B cell (primary cell): ENCODE data around the gene LCN10. TPM values are rescaled to one million over a fixed set of nuclear protein-coding genes. Genes with fewer than 3 reads are reported as not detected.

Experiments used
- ATAC-seq: fragments of 200-7000 bp; cut with Tn5 transposase; one replicate; pipeline ENCODE4 v1.10.0; 2021; ENCODE audit warnings: low read depth, mild to moderate bottlenecking, moderate number of reproducible peaks, moderate library complexity
- CTCF ChIA-PET: fragments of 350-600 bp; sonication (Branson Sonifier 250); formaldehyde crosslinking; loops from one replicate; lab custom pipeline; 2021; ENCODE audit warnings: antibody characterized with exemption, inconsistent platforms; lab: Charles Lee
- POLR2A ChIA-PET: fragments of 350-600 bp; sonication (Branson Sonifier 250); formaldehyde crosslinking; loops from one replicate; lab custom pipeline; 2021; ENCODE audit warnings: antibody characterized with exemption; lab: Charles Lee
- DNase-seq: peaks from one replicate; pipeline ENCODE4 v3.0.0; 2013
- H2AFZ ChIP-seq: 2 replicates; pipeline ENCODE4 v1.6.1; 2012; ENCODE audit warnings: mild to moderate bottlenecking, low read depth, low read length; ENCODE audit not compliant: insufficient read depth, poor library complexity, severe bottlenecking
- H3K27ac ChIP-seq, 2 donors: 1 replicate in 1 of 2; 2 replicates in 1 of 2; pipeline ENCODE4 v1.5.1; 2012 to 2013; ENCODE audit warnings: low read length in 2 of 2, mild to moderate bottlenecking in 2 of 2, moderate library complexity in 1 of 2
- H3K27me3 ChIP-seq, 4 experiments: fragments of 200-600 bp in 1 of 4; sonication (generic) in 1 of 4; replicated peaks in 1 of 4; 1 replicate in 2 of 4; 2 replicates in 2 of 4; pipeline versions ENCODE4 v1.6.1 to v1.7.0; 2013 to 2016; ENCODE audit warnings: low read length in 3 of 4, mild to moderate bottlenecking in 2 of 4, mixed read lengths in 1 of 4, moderate library complexity in 1 of 4; ENCODE audit not compliant: insufficient read depth in 4 of 4, control insufficient read depth in 3 of 4; ENCODE audit errors: control extremely low read depth in 1 of 4
- H3K36me3 ChIP-seq, 2 experiments: replicated peaks in 1 of 2; 1 replicate in 1 of 2; 2 replicates in 1 of 2; pipeline versions ENCODE4 v1.6.1 to v1.7.1; 2013; ENCODE audit warnings: low read length in 1 of 2; ENCODE audit not compliant: insufficient read depth in 2 of 2, control insufficient read depth in 1 of 2; ENCODE audit errors: control extremely low read depth in 1 of 2, extremely low read depth in 1 of 2
- H3K4me1 ChIP-seq, 2 donors: fragments of 200-600 bp in 1 of 2; sonication (generic) in 1 of 2; 1 replicate in 1 of 2; 2 replicates in 1 of 2; pipeline versions ENCODE4 v1.5.1 to v1.6.1; 2013 to 2017; ENCODE audit warnings: low read length in 2 of 2; ENCODE audit not compliant: control insufficient read depth in 2 of 2, insufficient read depth in 2 of 2
- H3K4me2 ChIP-seq: replicated peaks from 2 replicates; pipeline ENCODE3; 2012; ENCODE audit warnings: mild to moderate bottlenecking, low read depth, low read length; ENCODE audit not compliant: poor library complexity, severe bottlenecking
- H3K4me3 ChIP-seq, 5 experiments: fragments of 200-600 bp in 1 of 5; sonication (generic) in 1 of 5; 1 replicate in 3 of 5; 2 replicates in 2 of 5; pipeline versions ENCODE4 v1.5.1 to v1.7.0; 2011 to 2016; ENCODE audit warnings: low read length in 4 of 5, mild to moderate bottlenecking in 4 of 5, low read depth in 2 of 5, control low read depth in 1 of 5, moderate library complexity in 1 of 5; ENCODE audit not compliant: insufficient read depth in 1 of 5; ENCODE audit errors: control extremely low read depth in 1 of 5, extremely low read depth in 1 of 5
- H3K79me2 ChIP-seq: fragments of 200-600 bp; sonication (generic); one replicate; pipeline ENCODE4 v1.6.0; 2016; ENCODE audit warnings: low read length; ENCODE audit not compliant: control insufficient read depth, insufficient read depth
- H3K9ac ChIP-seq: fragments of 200-600 bp; sonication (generic); 2 replicates; pipeline ENCODE4 v1.6.1; 2017; ENCODE audit warnings: mild to moderate bottlenecking, low read length, moderate library complexity
- H3K9me3 ChIP-seq, 3 donors: one replicate each; pipeline versions ENCODE4 v1.6.1 to v1.7.1; 2013; ENCODE audit warnings: low read length in 2 of 3; ENCODE audit not compliant: control insufficient read depth in 2 of 3, insufficient read depth in 1 of 3; ENCODE audit errors: control extremely low read depth in 1 of 3
- H4K20me1 ChIP-seq: 2 replicates; pipeline ENCODE4 v1.6.0; 2012; ENCODE audit warnings: mild to moderate bottlenecking, low read length; ENCODE audit not compliant: insufficient read depth, control insufficient read depth, poor library complexity, severe bottlenecking
- H3K27ac Mint-ChIP-seq: one replicate; pipeline ENCODE4 v1.8.0; 2021; ENCODE audit warnings: mixed read lengths
- H3K27me3 Mint-ChIP-seq: one replicate; pipeline ENCODE4 v1.8.0; 2021; ENCODE audit warnings: mixed read lengths
- H3K4me1 Mint-ChIP-seq: one replicate; pipeline ENCODE4 v1.8.0; 2021; ENCODE audit warnings: mixed read lengths
- H3K4me3 Mint-ChIP-seq: one replicate; pipeline ENCODE4 v1.8.0; 2021; ENCODE audit warnings: mixed read lengths
- H3K9me3 Mint-ChIP-seq: one replicate; pipeline ENCODE4 v1.8.0; 2022; ENCODE audit warnings: mixed read lengths; ENCODE audit not compliant: insufficient read depth
- EZH2 ChIP-seq: IDR thresholded peaks from 2 replicates; pipeline ENCODE4 v1.6.1; 2012; ENCODE audit warnings: borderline replicate concordance, low read depth, mild to moderate bottlenecking, moderate library complexity, low read length; ENCODE audit not compliant: insufficient read depth, poor library complexity, severe bottlenecking
- WGBS: methylation state at CpG from one replicate; pipeline ENCODE4 v1.1.5; 2013; ENCODE audit warnings: missing lambda C conversion rate; ENCODE audit not compliant: insufficient coverage; 5-methylcytosine and 5-hydroxymethylcytosine counted together
- intact Hi-C: fragments of 100-400 bp; cut with micrococcal nuclease; formaldehyde crosslinking; loops from one replicate; pipeline ENCODE4 v1.10.0; 2022
- polyA plus RNA-seq: library from polyadenylated mRNA; depleted of rRNA; stranded (reverse); fragments of >200 nt; gene quantifications from 2 replicates; pipeline ENCODE4 v1.2.3, GENCODE V29; 2012
- total RNA-seq, 2 donors: library from RNA; stranded (reverse); fragments of 120-200 nt in 1 of 2; gene quantifications; 1 replicate in 1 of 2; 2 replicates in 1 of 2; pipeline versions ENCODE4 v1.2.3 to v1.2.4, GENCODE V29; 2013 to 2022
- TF ChIP-seq, protein P1 (sequence below): fragments of 200-600 bp; IDR thresholded peaks from one replicate; pipeline ENCODE4 v1.8.0; 2022; ENCODE audit warnings: antibody characterized with exemption, mild to moderate bottlenecking

The LCN10 gene
- total and polyA plus RNA-seq, 2 donors (not counting 1 experiment from before 2014, with no cell fraction given): 76.3 to 93.0 TPM

DNA sequence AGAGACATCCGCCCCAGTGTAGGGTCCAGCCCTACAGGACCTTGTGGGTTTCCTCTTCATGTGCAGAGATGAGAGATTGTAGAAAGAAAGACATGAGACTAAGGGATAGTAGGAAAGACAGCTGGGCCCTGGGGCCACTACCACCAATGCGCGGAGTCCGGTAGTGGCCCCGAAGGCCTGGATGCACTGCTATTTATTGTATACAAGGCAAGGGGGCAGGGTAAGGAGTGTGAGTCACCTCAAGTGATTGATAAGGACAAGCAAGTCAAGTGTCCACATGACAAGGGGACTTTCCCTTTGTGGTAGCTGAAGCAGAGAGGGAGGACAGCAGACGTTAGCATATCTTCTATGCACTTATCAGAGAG is 42.2 kb upstream of the LCN10 start:
- no peak overlapping the region for H3K27ac ChIP-seq
- ChIA-PET POLR2A (no interaction called here), CTCF (interaction anchor here (1.2 to 10.5 kb wide), 6 partner anchors 10 to 262 kb away, joined by 4 to 106 read pairs (median 6); partner anchors contain the start of gene AJM1)
- H3K79me2 ChIP-seq: no peaks in the 10 kb centered on the region
- no peaks in the 10 kb centered on the region for H4K20me1 ChIP-seq
- no peaks in the 10 kb centered on the region for H3K27me3 ChIP-seq
- Mint-ChIP-seq H3K27me3 (no peaks in the 10 kb centered on the region), H3K9me3 (no peaks in the 10 kb centered on the region), H3K4me3 (no peak overlapping the region), H3K27ac (no peak overlapping the region), H3K4me1 (peaks cover 8% of the 10 kb centered on the region)
- H2AFZ ChIP-seq: no peak overlapping the region
- intact Hi-C loops: no loop called here
- WGBS: 93% methylated on average over 3 of the region's 6 CpGs
- peaks cover 3 to 6% of the 10 kb centered on the region in 2 donors for H3K4me1 ChIP-seq
- no peak overlapping the region for H3K4me3 ChIP-seq
- TF ChIP-seq, protein P1, sequence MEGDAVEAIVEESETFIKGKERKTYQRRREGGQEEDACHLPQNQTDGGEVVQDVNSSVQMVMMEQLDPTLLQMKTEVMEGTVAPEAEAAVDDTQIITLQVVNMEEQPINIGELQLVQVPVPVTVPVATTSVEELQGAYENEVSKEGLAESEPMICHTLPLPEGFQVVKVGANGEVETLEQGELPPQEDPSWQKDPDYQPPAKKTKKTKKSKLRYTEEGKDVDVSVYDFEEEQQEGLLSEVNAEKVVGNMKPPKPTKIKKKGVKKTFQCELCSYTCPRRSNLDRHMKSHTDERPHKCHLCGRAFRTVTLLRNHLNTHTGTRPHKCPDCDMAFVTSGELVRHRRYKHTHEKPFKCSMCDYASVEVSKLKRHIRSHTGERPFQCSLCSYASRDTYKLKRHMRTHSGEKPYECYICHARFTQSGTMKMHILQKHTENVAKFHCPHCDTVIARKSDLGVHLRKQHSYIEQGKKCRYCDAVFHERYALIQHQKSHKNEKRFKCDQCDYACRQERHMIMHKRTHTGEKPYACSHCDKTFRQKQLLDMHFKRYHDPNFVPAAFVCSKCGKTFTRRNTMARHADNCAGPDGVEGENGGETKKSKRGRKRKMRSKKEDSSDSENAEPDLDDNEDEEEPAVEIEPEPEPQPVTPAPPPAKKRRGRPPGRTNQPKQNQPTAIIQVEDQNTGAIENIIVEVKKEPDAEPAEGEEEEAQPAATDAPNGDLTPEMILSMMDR: no peak
- TF ChIP-seq EZH2: no peak
- no peak overlapping the region for H3K9ac ChIP-seq
- no peak for ATAC-seq
- H3K9me3 ChIP-seq: no peaks in the 10 kb centered on the region
- DNase-seq: no peak
- H3K4me2 ChIP-seq: no peak overlapping the region
- H3K36me3 ChIP-seq: no peaks in the 10 kb centered on the region

GRCh38 chr9:136784249-136784996 is 41.7 kb upstream of the LCN10 start:
- no peak overlapping the region for H3K4me2 ChIP-seq

More at GRCh38 chr9:136784249-136784996, 41.7 kb upstream of the LCN10 start:
- Mint-ChIP-seq H3K27me3 (peaks cover under 1% of the 10 kb centered on the region), H3K9me3 (no peaks in the 10 kb centered on the region), H3K27ac (no peak overlapping the region), H3K4me1 (peaks cover 8% of the 10 kb centered on the region), H3K4me3 (no peak overlapping the region)
- Histone ChIP-seq H3K4me1 (peaks cover 3 to 6% of the 10 kb centered on the region in 2 donors), H3K27ac (no peak overlapping the region), H3K79me2 (no peaks in the 10 kb centered on the region), H3K9ac (no peak overlapping the region), H3K9me3 (no peaks in the 10 kb centered on the region), H4K20me1 (no peaks in the 10 kb centered on the region), H3K4me3 (no peak overlapping the region), H3K27me3 (no peaks in the 10 kb centered on the region), H2AFZ (no peak overlapping the region), H3K36me3 (no peaks in the 10 kb centered on the region)
- ChIA-PET CTCF (interaction anchor here (0.9 to 10.5 kb wide), 6 partner anchors 10 to 262 kb away, joined by 3 to 106 read pairs (median 5); partner anchors contain the start of gene LCN8), POLR2A (no interaction called here)
- ATAC-seq (no peak), DNase-seq (peak; percentile 61)
- intact Hi-C loops: no loop called here
- no CpG with 5 or more reads among the region's 9 CpGs for WGBS
- TF ChIP-seq EZH2: no peak
- TF ChIP-seq, protein P1: peak; percentile 71
